Measurements from ENCODE around the gene ARL15. TPM values are rescaled to one million over a fixed set of nuclear protein-coding genes. Genes with fewer than 3 reads are reported as not detected.

Gene ARL15
- total RNA-seq, 3 donors from 2014 or later = 29.0 to 65.0 (median 42.9) TPM

GRCh38 chr5:53900677-53901076 is 409.7 kb downstream of the ARL15 start:
- TF ChIP-seq POLR2A (IDR thresholded peaks at IDR 0.05) = no peak
- TF ChIP-seq CTCF (IDR thresholded peaks at IDR 0.05) = no peak
- TF ChIP-seq POLR2AphosphoS5 (IDR thresholded peaks at IDR 0.05) = no peak
- no peaks in the 10 kb centered on the region for H3K36me3 ChIP-seq
- H3K27me3 ChIP-seq = no peaks in the 10 kb centered on the region
- H3K9me3 ChIP-seq = no peaks in the 10 kb centered on the region
- intact Hi-C loops (cut with DNase I; ENCODE audit: low total_unique reads) = no loop called here
- no peaks in the 10 kb centered on the region for H3K4me1 ChIP-seq
- DNase-seq (ENCODE audit: low spot score in 2 of 2) = no peak
- no peak overlapping the region for H3K4me3 ChIP-seq
- no peak overlapping the region for H3K27ac ChIP-seq

GRCh38 chr5:53895091-53895683 is 415.2 kb downstream of the ARL15 start:
- Histone ChIP-seq H3K9me3 (no peaks in the 10 kb centered on the region), H3K4me3 (no peak overlapping the region), H3K27ac (no peak overlapping the region), H3K36me3 (no peaks in the 10 kb centered on the region), H3K4me1 (no peaks in the 10 kb centered on the region), H3K27me3 (no peaks in the 10 kb centered on the region)
- intact Hi-C loops (cut with DNase I; ENCODE audit: low total_unique reads) = no loop called here
- no peak for DNase-seq (ENCODE audit: low spot score in 2 of 2)
- TF ChIP-seq CTCF (IDR thresholded peaks at IDR 0.05) (no peak), POLR2AphosphoS5 (IDR thresholded peaks at IDR 0.05) (no peak), POLR2A (IDR thresholded peaks at IDR 0.05) (no peak)

- Histone ChIP-seq H3K36me3 (no peaks in the 10 kb centered on the region), H3K27me3 (no peaks in the 10 kb centered on the region), H3K27ac (no peak overlapping the region), H3K9me3 (no peaks in the 10 kb centered on the region), H3K4me3 (no peak overlapping the region), H3K4me1 (no peaks in the 10 kb centered on the region)
- no peak for DNase-seq (ENCODE audit: low spot score in 2 of 2)
- TF ChIP-seq POLR2AphosphoS5 (IDR thresholded peaks at IDR 0.05) (no peak), CTCF (IDR thresholded peaks at IDR 0.05) (no peak), POLR2A (IDR thresholded peaks at IDR 0.05) (no peak)
- intact Hi-C loops (cut with DNase I; ENCODE audit: low total_unique reads) = no loop called here
Measured at GRCh38 chr5:53893626-53894025, 416.7 kb downstream of the ARL15 start.

- Histone ChIP-seq H3K4me1 (no peaks in the 10 kb centered on the region), H3K27ac (no peak overlapping the region), H3K4me3 (no peak overlapping the region), H3K9me3 (no peaks in the 10 kb centered on the region), H3K27me3 (no peaks in the 10 kb centered on the region), H3K36me3 (no peaks in the 10 kb centered on the region)
- DNase-seq (ENCODE audit: low spot score in 2 of 2) = no peak
- intact Hi-C loops (cut with DNase I; ENCODE audit: low total_unique reads) = no loop called here
- TF ChIP-seq CTCF (IDR thresholded peaks at IDR 0.05) (no peak), POLR2A (IDR thresholded peaks at IDR 0.05) (no peak), POLR2AphosphoS5 (IDR thresholded peaks at IDR 0.05) (no peak)
Measured at GRCh38 chr5:53892224-53892623, 418.1 kb downstream of the ARL15 start.

GRCh38 chr5:53891159-53891558 is 419.2 kb downstream of the ARL15 start:
- Histone ChIP-seq H3K4me3 (no peak overlapping the region), H3K36me3 (no peaks in the 10 kb centered on the region), H3K4me1 (no peaks in the 10 kb centered on the region), H3K9me3 (no peaks in the 10 kb centered on the region), H3K27me3 (no peaks in the 10 kb centered on the region), H3K27ac (no peak overlapping the region)
- intact Hi-C loops (cut with DNase I; ENCODE audit: low total_unique reads) = no loop called here
- no peak for DNase-seq (ENCODE audit: low spot score in 2 of 2)
- TF ChIP-seq POLR2A (IDR thresholded peaks at IDR 0.05) (no peak), POLR2AphosphoS5 (IDR thresholded peaks at IDR 0.05) (no peak), CTCF (IDR thresholded peaks at IDR 0.05) (no peak)

All from breast epithelium (tissue), 4 donors.